Smooth muscle cell (in vitro differentiated cells): ENCODE measurements around the gene PNMA1. TPM values are rescaled to one million over a fixed set of nuclear protein-coding genes. Genes with fewer than 3 reads are reported as not detected.

Experiments
- DNase-seq: peaks from one replicate; lab custom pipeline; 2025; ENCODE audit not compliant: unreplicated experiment; lab: John Stamatoyannopoulos, UW
- H2AFZ ChIP-seq: fragments of 200-600 bp; sonication (generic); 2 replicates; pipeline ENCODE4 v1.6.0; 2016; ENCODE audit warnings: antibody characterized with exemption, low read depth, mild to moderate bottlenecking
- H3F3A ChIP-seq: fragments of 200-600 bp; sonication (generic); 2 replicates; pipeline ENCODE4 v1.6.0; 2017; ENCODE audit warnings: antibody characterized with exemption, low read depth
- H3K27ac ChIP-seq: fragments of 200-600 bp; sonication (generic); 2 replicates; pipeline ENCODE4 v1.5.1; 2016; ENCODE audit warnings: low read depth, mild to moderate bottlenecking
- H3K27me3 ChIP-seq: fragments of 200-600 bp; sonication (generic); 2 replicates; pipeline ENCODE4 v1.6.1; 2016; ENCODE audit warnings: low read depth, mild to moderate bottlenecking
- H3K36me3 ChIP-seq: fragments of 200-600 bp; sonication (generic); 2 replicates; pipeline ENCODE4 v1.5.1; 2016; ENCODE audit warnings: low read depth
- H3K4me1 ChIP-seq: fragments of 200-600 bp; sonication (generic); 2 replicates; pipeline ENCODE4 v1.5.1; 2016; ENCODE audit warnings: low read depth
- H3K4me2 ChIP-seq: fragments of 200-600 bp; sonication (generic); 2 replicates; pipeline ENCODE4 v1.6.0; 2016; ENCODE audit warnings: mild to moderate bottlenecking
- H3K4me3 ChIP-seq: fragments of 200-600 bp; sonication (generic); 2 replicates; pipeline ENCODE4 v1.5.1; 2016; ENCODE audit warnings: mild to moderate bottlenecking
- H3K79me2 ChIP-seq: fragments of 200-600 bp; sonication (generic); 2 replicates; pipeline ENCODE4 v1.6.0; 2016; ENCODE audit warnings: low read depth, mild to moderate bottlenecking
- H3K9ac ChIP-seq: fragments of 200-600 bp; sonication (generic); 2 replicates; pipeline ENCODE4 v1.6.0; 2016; ENCODE audit warnings: low read depth
- H3K9me3 ChIP-seq: fragments of 200-600 bp; sonication (generic); replicated peaks from 2 replicates; pipeline ENCODE4 v1.5.1; 2016; ENCODE audit warnings: low read depth
- H4K20me1 ChIP-seq: fragments of 200-600 bp; sonication (generic); 2 replicates; pipeline ENCODE4 v1.6.0; 2016; ENCODE audit warnings: low read depth
- WGBS: methylation state at CpG from one replicate; pipeline ENCODE4 v1.1.7; 2016; ENCODE audit warnings: low lambda C conversion rate; 5-methylcytosine and 5-hydroxymethylcytosine counted together
- polyA plus RNA-seq: library from polyadenylated mRNA; unstranded; fragments of >200 nt; fragmentation: Nextera tagmentation; extraction: Ambion mirVana; gene quantifications from 2 replicates; pipeline ENCODE4 v1.2.1, GENCODE V29; 2016
- total RNA-seq: library from RNA; depleted of rRNA; stranded (reverse); fragments of >200 nt; gene quantifications from 2 replicates; pipeline ENCODE4 v1.2.3, GENCODE V29; 2014
- TF ChIP-seq, protein P1 (sequence below): fragments of 200-600 bp; sonication (generic); IDR thresholded peaks from 2 replicates; pipeline ENCODE4 v1.5.1; 2017; ENCODE audit warnings: borderline replicate concordance, mild to moderate bottlenecking, antibody characterized with exemption; ENCODE audit not compliant: insufficient read depth, poor library complexity, severe bottlenecking

Gene PNMA1
- total and polyA plus RNA-seq, 2 experiments from 2014 or later, result 22.4 to 52.7 TPM

DNA sequence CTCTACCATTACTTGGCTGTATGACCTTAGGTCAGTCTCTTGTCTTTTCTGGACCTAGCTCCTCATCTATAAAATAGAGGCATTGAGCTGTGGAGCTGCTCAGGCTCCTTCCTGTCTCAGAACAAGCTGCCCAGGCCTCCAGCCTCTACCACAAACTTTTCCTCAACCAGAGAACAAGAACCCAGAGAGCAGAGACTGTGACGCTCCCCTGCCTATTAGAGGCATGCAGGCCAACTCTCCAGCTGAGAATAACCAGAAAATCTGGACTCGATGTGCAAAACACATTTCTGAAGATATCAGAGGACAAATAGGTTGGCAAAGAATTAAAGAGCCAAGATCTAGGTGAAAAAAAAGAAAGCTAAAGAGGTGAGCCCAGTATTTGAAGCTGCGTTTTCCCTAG is 17.8 kb upstream of the PNMA1 start:
- Histone ChIP-seq H3K27ac (no peak overlapping the region), H3K4me2 (no peak overlapping the region), H3F3A (peaks cover 20% of the 10 kb centered on the region), H3K36me3 (peaks cover 4% of the 10 kb centered on the region), H3K79me2 (peaks cover 5% of the 10 kb centered on the region), H3K4me3 (no peak overlapping the region), H3K9me3 (no peaks in the 10 kb centered on the region), H3K9ac (no peak overlapping the region), H2AFZ (no peak overlapping the region), H3K4me1 (peaks cover 7% of the 10 kb centered on the region), H4K20me1 (peaks cover 38% of the 10 kb centered on the region), H3K27me3 (no peaks in the 10 kb centered on the region)
- TF ChIP-seq, protein P1, sequence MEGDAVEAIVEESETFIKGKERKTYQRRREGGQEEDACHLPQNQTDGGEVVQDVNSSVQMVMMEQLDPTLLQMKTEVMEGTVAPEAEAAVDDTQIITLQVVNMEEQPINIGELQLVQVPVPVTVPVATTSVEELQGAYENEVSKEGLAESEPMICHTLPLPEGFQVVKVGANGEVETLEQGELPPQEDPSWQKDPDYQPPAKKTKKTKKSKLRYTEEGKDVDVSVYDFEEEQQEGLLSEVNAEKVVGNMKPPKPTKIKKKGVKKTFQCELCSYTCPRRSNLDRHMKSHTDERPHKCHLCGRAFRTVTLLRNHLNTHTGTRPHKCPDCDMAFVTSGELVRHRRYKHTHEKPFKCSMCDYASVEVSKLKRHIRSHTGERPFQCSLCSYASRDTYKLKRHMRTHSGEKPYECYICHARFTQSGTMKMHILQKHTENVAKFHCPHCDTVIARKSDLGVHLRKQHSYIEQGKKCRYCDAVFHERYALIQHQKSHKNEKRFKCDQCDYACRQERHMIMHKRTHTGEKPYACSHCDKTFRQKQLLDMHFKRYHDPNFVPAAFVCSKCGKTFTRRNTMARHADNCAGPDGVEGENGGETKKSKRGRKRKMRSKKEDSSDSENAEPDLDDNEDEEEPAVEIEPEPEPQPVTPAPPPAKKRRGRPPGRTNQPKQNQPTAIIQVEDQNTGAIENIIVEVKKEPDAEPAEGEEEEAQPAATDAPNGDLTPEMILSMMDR, result no peak
- WGBS, result 91% methylated on average over 3 of the region's 3 CpGs
- no peak for DNase-seq

- H3K4me1 ChIP-seq, result peaks cover 7% of the 10 kb centered on the region
- no peaks in the 10 kb centered on the region for H3K36me3 ChIP-seq
- TF ChIP-seq, protein P1, result no peak
- H3K9me3 ChIP-seq, result no peaks in the 10 kb centered on the region
- no peak for DNase-seq
- WGBS, result 98% methylated on average over 3 of the region's 3 CpGs
- H4K20me1 ChIP-seq, result peaks cover 38% of the 10 kb centered on the region
- H3K9ac ChIP-seq, result no peak overlapping the region
- H3F3A ChIP-seq, result peaks cover 20% of the 10 kb centered on the region
- H3K4me2 ChIP-seq, result no peak overlapping the region
- H3K79me2 ChIP-seq, result peaks cover 5% of the 10 kb centered on the region
- H3K27me3 ChIP-seq, result no peaks in the 10 kb centered on the region
- no peak overlapping the region for H3K4me3 ChIP-seq
- H3K27ac ChIP-seq, result no peak overlapping the region
- no peak overlapping the region for H2AFZ ChIP-seq
Observed at GRCh38 chr14:73731111-73731510, 16.9 kb upstream of the PNMA1 start.

DNA sequence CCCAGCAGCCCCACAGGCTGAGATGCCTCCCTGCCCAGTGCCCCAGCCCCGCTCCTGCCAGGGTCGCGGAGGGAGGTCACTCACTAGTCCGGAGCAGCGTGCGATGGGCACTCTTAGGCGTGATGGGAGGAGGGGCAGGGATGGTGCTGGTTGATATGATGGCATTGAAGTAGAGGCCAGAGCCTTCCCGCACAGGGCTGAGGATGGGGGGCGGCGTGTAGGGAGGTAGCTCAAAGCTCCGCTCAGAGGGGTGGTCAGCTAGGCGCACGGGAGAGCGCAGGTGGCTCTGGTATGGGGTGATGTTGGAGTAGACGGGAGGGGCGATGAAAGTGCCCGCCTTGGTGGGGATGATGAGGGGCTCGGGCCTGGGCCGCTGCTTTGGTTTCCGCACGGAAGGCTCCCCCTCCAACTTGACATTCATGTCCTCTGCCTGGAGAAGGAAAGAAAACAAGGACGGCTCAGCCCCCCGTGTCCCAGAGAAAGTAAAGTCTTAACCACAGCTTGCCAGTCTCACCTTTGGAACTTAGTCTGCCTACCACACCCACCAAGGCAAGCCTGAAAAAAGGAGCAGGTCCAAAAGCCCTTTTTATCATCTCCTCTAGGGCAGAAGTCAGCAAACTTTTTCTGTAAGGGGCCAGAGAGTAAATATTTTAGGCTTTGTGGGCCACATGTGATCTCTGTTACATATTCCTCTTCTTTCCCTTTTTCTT is 15.5 kb upstream of the PNMA1 start:
- DNase-seq, result no peak
- no peak overlapping the region for H2AFZ ChIP-seq
- no peak overlapping the region for H3K9ac ChIP-seq
- H3K27me3 ChIP-seq, result no peaks in the 10 kb centered on the region
- peaks cover 20% of the 10 kb centered on the region for H3F3A ChIP-seq
- no peak overlapping the region for H3K4me2 ChIP-seq
- H3K79me2 ChIP-seq, result peaks cover 5% of the 10 kb centered on the region
- no peak overlapping the region for H3K27ac ChIP-seq
- TF ChIP-seq, protein P1, result no peak
- H3K9me3 ChIP-seq, result no peaks in the 10 kb centered on the region
- no peak overlapping the region for H3K4me3 ChIP-seq
- H4K20me1 ChIP-seq, result peaks cover 48% of the 10 kb centered on the region
- H3K4me1 ChIP-seq, result peaks cover 7% of the 10 kb centered on the region
- H3K36me3 ChIP-seq, result no peaks in the 10 kb centered on the region
- over 99% methylated on average over 21 of the region's 23 CpGs for WGBS

GRCh38 chr14:73728717-73729330 is 14.6 kb upstream of the PNMA1 start:
- Histone ChIP-seq H3K4me3 (no peak overlapping the region), H3K27me3 (no peaks in the 10 kb centered on the region), H3K9me3 (no peaks in the 10 kb centered on the region), H3K27ac (peak overlapping the region; percentile 55), H3K36me3 (no peaks in the 10 kb centered on the region), H4K20me1 (peaks cover 48% of the 10 kb centered on the region), H3K79me2 (peaks cover 5% of the 10 kb centered on the region), H3F3A (peaks cover 20% of the 10 kb centered on the region), H2AFZ (no peak overlapping the region), H3K4me2 (no peak overlapping the region), H3K9ac (no peak overlapping the region), H3K4me1 (peaks cover 12% of the 10 kb centered on the region)
- TF ChIP-seq, protein P1, result peak; percentile 89
- WGBS, result 27% methylated on average over 6 of the region's 6 CpGs
- peak; percentile 50 for DNase-seq
